Putamen (tissue), 1 donor: ENCODE measurements around the gene ZMPSTE24.

Experiments used
- DNase-seq: peaks from one replicate; pipeline ENCODE4 v3.0.0-alpha.2; 2016; ENCODE audit warnings: low spot score

Gene ZMPSTE24

GRCh38 chr1:40257688-40258444 is at the start of gene ZMPSTE24:
Gene ZMPSTE24 (plus strand): TSS chr1:40258236. CDS start chr1:40258272, 36 bp downstream.
- DNase-seq, result peak; percentile 97

GRCh38 chr1:40210511-40211204 is 47.4 kb upstream of the ZMPSTE24 start:
- DNase-seq, result no peak

- no peak for DNase-seq
These were observed 39.7 kb upstream of the ZMPSTE24 start for GRCh38 chr1:40218333-40218732.

GRCh38 chr1:40221471-40221905 is 36.5 kb upstream of the ZMPSTE24 start:
- DNase-seq, result peak; percentile 53

- DNase-seq, result no peak
These were observed 35.9 kb upstream of the ZMPSTE24 start for GRCh38 chr1:40221977-40222772.

- DNase-seq, result no peak
These were observed 34.0 kb upstream of the ZMPSTE24 start for GRCh38 chr1:40224040-40224439.

GRCh38 chr1:40226192-40226591 is 31.8 kb upstream of the ZMPSTE24 start:
- no peak for DNase-seq

GRCh38 chr1:40232444-40232843 is 25.6 kb upstream of the ZMPSTE24 start:
- no peak for DNase-seq

- no peak for DNase-seq
These were observed 18.4 kb upstream of the ZMPSTE24 start for GRCh38 chr1:40239626-40240025.

- DNase-seq, result no peak
These were observed 17.6 kb upstream of the ZMPSTE24 start for GRCh38 chr1:40240390-40240789.

- DNase-seq, result no peak
These were observed 16.7 kb upstream of the ZMPSTE24 start for GRCh38 chr1:40241362-40241761.

GRCh38 chr1:40243351-40243750 is 14.7 kb upstream of the ZMPSTE24 start:
- DNase-seq, result no peak

GRCh38 chr1:40244138-40244744 is 13.8 kb upstream of the ZMPSTE24 start:
- no peak for DNase-seq

GRCh38 chr1:40245686-40246085 is 12.3 kb upstream of the ZMPSTE24 start:
- no peak for DNase-seq

GRCh38 chr1:40247655-40248054 is 10.4 kb upstream of the ZMPSTE24 start, which contains the start of gene TMCO2:
Gene TMCO2 (plus strand): TSS chr1:40247937. CDS start chr1:40247994, 57 bp downstream.
- DNase-seq, result no peak

- DNase-seq, result no peak
These were observed 9.6 kb upstream of the ZMPSTE24 start for GRCh38 chr1:40248412-40248811.

- no peak for DNase-seq
These were observed 6.6 kb upstream of the ZMPSTE24 start for GRCh38 chr1:40251456-40251855.

- DNase-seq, result no peak
These were observed 5.4 kb upstream of the ZMPSTE24 start for GRCh38 chr1:40252601-40253000.

GRCh38 chr1:40255231-40255630 is 2.8 kb upstream of the ZMPSTE24 start:
- DNase-seq, result no peak

- no peak for DNase-seq
These were observed 1.5 kb upstream of the ZMPSTE24 start for GRCh38 chr1:40256401-40257084.

GRCh38 chr1:40257313-40257687 is 736 bp upstream of the ZMPSTE24 start:
- no peak for DNase-seq

GRCh38 chr1:40258445-40258769 is 371 bp downstream of the ZMPSTE24 start:
- no peak for DNase-seq
